PC-9 (cell line): ENCODE measurements around the gene BCAS3. TPM values are rescaled to one million over a fixed set of nuclear protein-coding genes. Genes with fewer than 3 reads are reported as not detected.
A peak's percentile ranks its signal among the peaks of the same experiment; 100 is the strongest.

ENCODE experiments used
- BruUV-seq: library from RNA; stranded (reverse); fragments of 400-500 nt; replicated peaks from 2 replicates; lab custom pipeline; 2021; lab: Mats Ljungman, UMichigan
- CTCF ChIA-PET: fragments of 300-600 bp; sonication (Branson Sonifier 250); formaldehyde crosslinking; loops from one replicate; lab custom pipeline; 2022; ENCODE audit warnings: antibody characterized with exemption; lab: Charles Lee
- POLR2A ChIA-PET: fragments of 300-600 bp; sonication (Branson Sonifier 250); formaldehyde crosslinking; loops from one replicate; lab custom pipeline; 2022; ENCODE audit warnings: antibody characterized with exemption; ENCODE audit not compliant: unreplicated experiment; lab: Charles Lee
- DNase-seq, 2 experiments: peaks; one replicate each; pipeline versions ENCODE4 v3.0.0 to v3.0.0-alpha.2; 2015 to 2022; ENCODE audit warnings: mixed read lengths in 1 of 2
- H2AFZ ChIP-seq: fragments of 200-600 bp; sonication (generic); 2 replicates; pipeline ENCODE4 v1.8.1; 2017; ENCODE audit warnings: antibody characterized with exemption
- H3F3A ChIP-seq: fragments of 200-600 bp; sonication (generic); 2 replicates; pipeline ENCODE4 v1.8.1; 2017; ENCODE audit warnings: antibody characterized with exemption, mild to moderate bottlenecking, low read depth; ENCODE audit not compliant: insufficient read depth
- H3K27ac ChIP-seq: fragments of 200-600 bp; sonication (generic); 2 replicates; pipeline ENCODE4 v1.6.1; 2016; ENCODE audit warnings: mixed run types
- H3K27me3 ChIP-seq: fragments of 200-600 bp; sonication (generic); 2 replicates; pipeline ENCODE4 v1.6.1; 2016; ENCODE audit warnings: low read depth, mixed run types; ENCODE audit not compliant: insufficient read depth
- H3K36me3 ChIP-seq: fragments of 200-600 bp; sonication (generic); 2 replicates; pipeline ENCODE4 v1.6.1; 2016; ENCODE audit warnings: low read depth, mixed run types
- H3K4me1 ChIP-seq: fragments of 200-600 bp; sonication (generic); replicated peaks from 2 replicates; pipeline ENCODE4 v1.6.1; 2016; ENCODE audit warnings: mixed run types; ENCODE audit not compliant: insufficient read depth
- H3K4me2 ChIP-seq: fragments of 200-600 bp; sonication (generic); 2 replicates; pipeline ENCODE4 v1.6.1; 2017; ENCODE audit warnings: mixed run types
- H3K4me3 ChIP-seq: fragments of 200-600 bp; sonication (generic); 2 replicates; pipeline ENCODE4 v1.6.1; 2016; ENCODE audit warnings: mixed run types
- H3K79me2 ChIP-seq: fragments of 200-600 bp; sonication (generic); 2 replicates; pipeline ENCODE4 v1.6.1; 2017; ENCODE audit warnings: low read depth, mixed run types
- H3K9me2 ChIP-seq: fragments of 200-600 bp; sonication (generic); 2 replicates; pipeline ENCODE4 v1.8.1; 2017; ENCODE audit warnings: mild to moderate bottlenecking; ENCODE audit not compliant: insufficient read depth
- H3K9me3 ChIP-seq: fragments of 200-600 bp; sonication (generic); 2 replicates; pipeline ENCODE4 v1.8.1; 2016; ENCODE audit warnings: low read depth; ENCODE audit not compliant: insufficient read depth
- H4K20me1 ChIP-seq: fragments of 200-600 bp; sonication (generic); 2 replicates; pipeline ENCODE4 v1.8.1; 2017; ENCODE audit not compliant: insufficient read depth
- EZH2 ChIP-seq: fragments of 200-600 bp; sonication (generic); IDR thresholded peaks from 2 replicates; pipeline ENCODE4 v1.8.0; 2017; ENCODE audit warnings: antibody characterized with exemption, low read depth
- intact Hi-C: fragments of 100-400 bp; cut with micrococcal nuclease; formaldehyde crosslinking; loops from one replicate; pipeline ENCODE4 v1.10.0; 2022; ENCODE audit not compliant: unreplicated experiment
- total RNA-seq: library from RNA; stranded (reverse); gene quantifications from 2 replicates; pipeline ENCODE4 v1.2.3, GENCODE V29; 2021
- TF ChIP-seq, protein P1 (sequence below): fragments of 200-600 bp; sonication (generic); conservative IDR thresholded peaks from 2 replicates; pipeline ENCODE4 v1.6.1; 2017; ENCODE audit warnings: mixed run types, antibody characterized with exemption, mild to moderate bottlenecking, moderate library complexity

BCAS3 gene
- total RNA-seq, 1 experiment from 2014 or later = 26.0 TPM

DNA sequence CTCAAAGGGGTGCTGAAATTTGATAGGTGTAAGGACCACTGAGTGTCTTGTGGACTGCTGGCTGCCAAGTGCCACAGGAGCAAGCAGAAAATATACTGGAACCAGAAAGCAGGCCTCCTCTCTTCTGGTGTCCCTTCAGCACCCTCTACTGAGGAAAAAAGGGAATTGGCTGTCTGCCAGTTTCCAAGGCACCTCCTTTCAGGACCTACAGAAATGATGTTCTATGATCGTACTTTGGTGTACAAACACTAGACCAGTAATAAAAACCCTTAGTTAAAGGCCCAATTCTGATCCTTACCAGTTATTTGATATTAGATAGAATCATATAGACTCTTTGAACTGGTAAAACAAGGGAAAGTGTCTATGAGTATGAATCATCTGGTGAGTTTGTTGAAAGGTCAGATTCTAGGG is 35.8 kb upstream of the BCAS3 start:
- no peaks in the 10 kb centered on the region for H3K9me2 ChIP-seq
- no peaks in the 10 kb centered on the region for H3K27me3 ChIP-seq
- H3F3A ChIP-seq = peaks cover 20% of the 10 kb centered on the region
- no peak overlapping the region for H2AFZ ChIP-seq
- POLR2A ChIA-PET = no interaction called here
- H3K79me2 ChIP-seq = 0 out of 2 replicates have a peak, but pooled peaks cover 5% of the 10 kb centered on the region
- H3K4me2 ChIP-seq = no peak overlapping the region
- H4K20me1 ChIP-seq = peaks cover 7% of the 10 kb centered on the region; the same call in 1 of the 2 replicates
- H3K4me1 ChIP-seq = peaks cover 6% of the 10 kb centered on the region; the same call in 1 of the 2 replicates
- DNase-seq = peak; percentile 48 to 49
- H3K36me3 ChIP-seq = no peaks in the 10 kb centered on the region
- CTCF ChIA-PET = no interaction called here
- TF ChIP-seq, protein P1, sequence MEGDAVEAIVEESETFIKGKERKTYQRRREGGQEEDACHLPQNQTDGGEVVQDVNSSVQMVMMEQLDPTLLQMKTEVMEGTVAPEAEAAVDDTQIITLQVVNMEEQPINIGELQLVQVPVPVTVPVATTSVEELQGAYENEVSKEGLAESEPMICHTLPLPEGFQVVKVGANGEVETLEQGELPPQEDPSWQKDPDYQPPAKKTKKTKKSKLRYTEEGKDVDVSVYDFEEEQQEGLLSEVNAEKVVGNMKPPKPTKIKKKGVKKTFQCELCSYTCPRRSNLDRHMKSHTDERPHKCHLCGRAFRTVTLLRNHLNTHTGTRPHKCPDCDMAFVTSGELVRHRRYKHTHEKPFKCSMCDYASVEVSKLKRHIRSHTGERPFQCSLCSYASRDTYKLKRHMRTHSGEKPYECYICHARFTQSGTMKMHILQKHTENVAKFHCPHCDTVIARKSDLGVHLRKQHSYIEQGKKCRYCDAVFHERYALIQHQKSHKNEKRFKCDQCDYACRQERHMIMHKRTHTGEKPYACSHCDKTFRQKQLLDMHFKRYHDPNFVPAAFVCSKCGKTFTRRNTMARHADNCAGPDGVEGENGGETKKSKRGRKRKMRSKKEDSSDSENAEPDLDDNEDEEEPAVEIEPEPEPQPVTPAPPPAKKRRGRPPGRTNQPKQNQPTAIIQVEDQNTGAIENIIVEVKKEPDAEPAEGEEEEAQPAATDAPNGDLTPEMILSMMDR = peak; percentile 68
- no peak for TF ChIP-seq EZH2
- 0 out of 2 replicates have a peak overlapping the region, but pooled peaks have one; percentile 0 for H3K27ac ChIP-seq
- intact Hi-C loops = no loop called here
- no peak overlapping the region for H3K4me3 ChIP-seq
- no peaks in the 10 kb centered on the region for H3K9me3 ChIP-seq
- BruUV-seq = no TSS peak

DNA sequence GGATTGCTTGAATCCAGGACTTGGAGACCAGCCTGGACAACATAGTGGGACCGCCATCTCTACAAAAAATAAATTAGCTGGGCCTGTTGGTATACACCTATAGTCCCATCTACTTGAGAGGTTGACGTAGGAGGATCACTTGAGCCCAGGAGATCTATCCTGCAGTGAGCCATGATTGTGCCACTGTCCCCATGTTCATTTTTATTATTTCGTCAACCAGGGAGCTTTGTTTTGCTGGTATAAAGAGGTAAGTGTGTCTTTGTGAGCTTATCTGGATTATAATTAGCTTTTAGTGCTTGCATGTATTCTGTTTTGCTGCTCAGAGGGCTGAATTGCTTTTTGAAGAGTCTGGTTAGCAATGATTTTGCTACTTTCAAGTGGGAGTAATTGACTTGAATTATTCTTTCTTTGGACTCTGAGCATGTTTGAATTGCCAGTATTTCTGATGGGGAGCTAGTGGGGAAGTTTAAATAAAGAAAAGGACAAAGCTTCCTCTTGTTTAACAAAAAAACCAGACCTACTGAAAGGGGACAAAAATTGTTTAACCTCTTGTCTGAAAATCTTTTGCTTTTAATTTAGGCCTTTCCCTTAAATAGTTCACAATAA is 31.6 kb upstream of the BCAS3 start:
- BruUV-seq = no TSS peak
- POLR2A ChIA-PET = interaction anchor here (0.5 kb wide), 1 partner anchor 31 kb away, joined by 6 read pairs; the partner anchor contains the start of gene BCAS3

DNA sequence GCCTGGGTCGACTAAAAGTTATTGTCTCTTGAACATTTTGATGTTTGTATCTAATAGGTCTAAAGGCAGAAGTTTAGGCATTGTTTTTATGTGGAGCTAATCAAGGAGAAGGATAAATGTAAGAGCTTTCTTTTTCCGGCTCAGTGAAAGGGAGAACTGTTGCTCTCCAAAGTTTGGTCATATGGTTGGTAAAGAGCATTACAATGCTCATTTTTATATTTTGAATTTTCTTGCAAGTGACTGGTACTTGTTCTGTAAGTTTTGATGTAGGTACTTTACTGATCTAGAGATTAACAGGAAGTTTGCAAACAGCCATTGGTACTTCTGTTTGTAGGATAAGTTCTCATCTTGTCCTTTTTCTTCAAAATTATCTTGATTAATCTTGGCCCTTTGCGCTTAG is 30.9 kb upstream of the BCAS3 start:
- no peak for DNase-seq
- H4K20me1 ChIP-seq = no peaks in the 10 kb centered on the region
- H3K27me3 ChIP-seq = no peaks in the 10 kb centered on the region
- H3K4me3 ChIP-seq = no peak overlapping the region
- H3K4me2 ChIP-seq = no peak overlapping the region
- TF ChIP-seq, protein P1 = no peak
- TF ChIP-seq EZH2 = no peak
- H3K36me3 ChIP-seq = no peaks in the 10 kb centered on the region
- CTCF ChIA-PET = no interaction called here
- no peaks in the 10 kb centered on the region for H3K9me3 ChIP-seq
- no peaks in the 10 kb centered on the region for H3K9me2 ChIP-seq
- H3F3A ChIP-seq = no peaks in the 10 kb centered on the region
- H3K27ac ChIP-seq = no peak overlapping the region
- H2AFZ ChIP-seq = no peak overlapping the region
- no TSS peak for BruUV-seq
- 0 out of 2 replicates have a peak, but pooled peaks cover 5% of the 10 kb centered on the region for H3K79me2 ChIP-seq
- POLR2A ChIA-PET = interaction anchor here (0.5 kb wide), 1 partner anchor 31 kb away, joined by 6 read pairs; the partner anchor contains the start of gene BCAS3
- H3K4me1 ChIP-seq = peaks cover 4% of the 10 kb centered on the region; the same call in 1 of the 2 replicates
- intact Hi-C loops = no loop called here

More for the DNA sequence above, 31.6 kb upstream of the BCAS3 start:
- CTCF ChIA-PET = interaction anchor here (0.6 kb wide), 1 partner anchor 504 kb away, joined by 15 read pairs; no protein-coding TSS in a partner anchor
- peaks cover 6% of the 10 kb centered on the region; the same call in 1 of the 2 replicates for H3K4me1 ChIP-seq
- no peak overlapping the region for H2AFZ ChIP-seq
- intact Hi-C loops = no loop called here
- H3K27ac ChIP-seq = no peak overlapping the region
- no peak overlapping the region for H3K4me3 ChIP-seq
- no peaks in the 10 kb centered on the region for H3K9me2 ChIP-seq
- no peaks in the 10 kb centered on the region for H3K27me3 ChIP-seq
- H3F3A ChIP-seq = 0 out of 2 replicates have a peak, but pooled peaks cover under 1% of the 10 kb centered on the region
- no peaks in the 10 kb centered on the region for H3K9me3 ChIP-seq
- DNase-seq = no peak
- TF ChIP-seq, protein P1 = no peak
- 0 out of 2 replicates have a peak, but pooled peaks cover 5% of the 10 kb centered on the region for H3K79me2 ChIP-seq
- no peaks in the 10 kb centered on the region for H3K36me3 ChIP-seq
- peaks cover 2% of the 10 kb centered on the region; the same call in 1 of the 2 replicates for H4K20me1 ChIP-seq
- H3K4me2 ChIP-seq = no peak overlapping the region
